Activated naive CD8-positive, alpha-beta T cell treated with anti-CD3 and anti-CD28 coated beads for 36 hours (primary cell): ENCODE measurements around the gene AGTR1. TPM values are rescaled to one million over a fixed set of nuclear protein-coding genes. Genes with fewer than 3 reads are reported as not detected.
"Not testable (repeated sequence)": the region's sequence is repeated elsewhere in the genome, so short reads cannot be mapped to it uniquely, and the experiment has no call there.

Experiments used
- DNase-seq: peaks from one replicate; pipeline ENCODE4 v3.0.0; 2021
- H3K27ac Mint-ChIP-seq: one replicate; pipeline ENCODE4 v1.8.0; 2022; ENCODE audit warnings: mild to moderate bottlenecking, moderate library complexity, mixed read lengths
- H3K27me3 Mint-ChIP-seq: one replicate; pipeline ENCODE4 v1.8.0; 2022; ENCODE audit warnings: mild to moderate bottlenecking, mixed read lengths
- H3K36me3 Mint-ChIP-seq: one replicate; pipeline ENCODE4 v1.8.0; 2021; ENCODE audit warnings: mild to moderate bottlenecking, mixed read lengths
- H3K4me1 Mint-ChIP-seq: one replicate; pipeline ENCODE4 v1.8.0; 2021; ENCODE audit warnings: mixed read lengths
- H3K4me3 Mint-ChIP-seq: one replicate; pipeline ENCODE4 v1.8.0; 2022; ENCODE audit warnings: mild to moderate bottlenecking, moderate library complexity, mixed read lengths
- H3K9me3 Mint-ChIP-seq: one replicate; pipeline ENCODE4 v1.8.0; 2022; ENCODE audit warnings: mixed read lengths
- total RNA-seq, 2 experiments: library from RNA; stranded (reverse); gene quantifications; one replicate each; pipeline ENCODE4 v1.2.3, GENCODE V29; 2021

AGTR1 gene
- total RNA-seq, 2 experiments from 2014 or later, result not detected

GRCh38 chr3:148737104-148737530 is 39.4 kb downstream of the AGTR1 start:
- Mint-ChIP-seq H3K4me3 (no peak overlapping the region), H3K27me3 (no peaks in the 10 kb centered on the region), H3K36me3 (no peaks in the 10 kb centered on the region), H3K9me3 (no peaks in the 10 kb centered on the region), H3K27ac (no peak overlapping the region), H3K4me1 (no peaks in the 10 kb centered on the region)
- DNase-seq, result no peak

- Mint-ChIP-seq H3K27me3 (no peaks in the 10 kb centered on the region), H3K27ac (no peak overlapping the region), H3K9me3 (no peaks in the 10 kb centered on the region), H3K4me3 (no peak overlapping the region), H3K36me3 (no peaks in the 10 kb centered on the region), H3K4me1 (no peaks in the 10 kb centered on the region)
- no peak for DNase-seq
These were observed 42.0 kb downstream of the AGTR1 start for GRCh38 chr3:148739720-148740119.

GRCh38 chr3:148740291-148740690 is 42.6 kb downstream of the AGTR1 start:
- no peak for DNase-seq
- Mint-ChIP-seq H3K27ac (no peak overlapping the region), H3K4me1 (no peaks in the 10 kb centered on the region), H3K27me3 (no peaks in the 10 kb centered on the region), H3K4me3 (no peak overlapping the region), H3K9me3 (no peaks in the 10 kb centered on the region), H3K36me3 (no peaks in the 10 kb centered on the region)

- no peak overlapping the region for H3K27ac Mint-ChIP-seq
- no peaks in the 10 kb centered on the region for H3K36me3 Mint-ChIP-seq
- H3K4me1 Mint-ChIP-seq, result no peaks in the 10 kb centered on the region
- H3K4me3 Mint-ChIP-seq, result no peak overlapping the region
- H3K27me3 Mint-ChIP-seq, result no peaks in the 10 kb centered on the region
- no peaks in the 10 kb centered on the region for H3K9me3 Mint-ChIP-seq
- DNase-seq, result no peak
These were observed 43.5 kb downstream of the AGTR1 start for GRCh38 chr3:148741219-148741618.

- Mint-ChIP-seq H3K27ac (no peak overlapping the region), H3K4me1 (no peaks in the 10 kb centered on the region), H3K9me3 (no peaks in the 10 kb centered on the region), H3K4me3 (no peak overlapping the region), H3K36me3 (no peaks in the 10 kb centered on the region), H3K27me3 (no peaks in the 10 kb centered on the region)
- DNase-seq, result no peak
These were observed 44.4 kb downstream of the AGTR1 start for GRCh38 chr3:148742118-148742517.

GRCh38 chr3:148746053-148746452 is 48.4 kb downstream of the AGTR1 start:
- Mint-ChIP-seq H3K36me3 (no peaks in the 10 kb centered on the region), H3K27ac (no peak overlapping the region), H3K4me1 (no peaks in the 10 kb centered on the region), H3K9me3 (no peaks in the 10 kb centered on the region), H3K27me3 (no peaks in the 10 kb centered on the region), H3K4me3 (no peak overlapping the region)
- DNase-seq, result no peak

GRCh38 chr3:148748283-148748682 is 50.6 kb downstream of the AGTR1 start:
- Mint-ChIP-seq H3K27ac (no peak overlapping the region), H3K36me3 (no peaks in the 10 kb centered on the region), H3K4me1 (no peaks in the 10 kb centered on the region), H3K4me3 (no peak overlapping the region), H3K27me3 (no peaks in the 10 kb centered on the region), H3K9me3 (no peaks in the 10 kb centered on the region)
- DNase-seq, result no peak

GRCh38 chr3:148750296-148750695 is 52.6 kb downstream of the AGTR1 start:
- no peaks in the 10 kb centered on the region for H3K9me3 Mint-ChIP-seq
- H3K36me3 Mint-ChIP-seq, result no peaks in the 10 kb centered on the region

GRCh38 chr3:148751461-148751860 is 53.8 kb downstream of the AGTR1 start:
- H3K36me3 Mint-ChIP-seq, result no peaks in the 10 kb centered on the region
- no peaks in the 10 kb centered on the region for H3K27me3 Mint-ChIP-seq

More at GRCh38 chr3:148750296-148750695, 52.6 kb downstream of the AGTR1 start:
- DNase-seq, result no peak
- Mint-ChIP-seq H3K27ac (no peak overlapping the region), H3K4me1 (no peaks in the 10 kb centered on the region), H3K4me3 (no peak overlapping the region), H3K27me3 (no peaks in the 10 kb centered on the region)

GRCh38 chr3:148753385-148753784 is 55.7 kb downstream of the AGTR1 start:
- H3K4me3 Mint-ChIP-seq, H3K9me3 Mint-ChIP-seq, H3K36me3 Mint-ChIP-seq, DNase-seq, H3K27ac Mint-ChIP-seq, H3K27me3 Mint-ChIP-seq, H3K4me1 Mint-ChIP-seq: not testable (repeated sequence)

More at GRCh38 chr3:148751461-148751860, 53.8 kb downstream of the AGTR1 start:
- H3K9me3 Mint-ChIP-seq, result no peaks in the 10 kb centered on the region
- H3K4me1 Mint-ChIP-seq, result no peaks in the 10 kb centered on the region
- H3K4me3 Mint-ChIP-seq, result no peak overlapping the region
- H3K27ac Mint-ChIP-seq, result no peak overlapping the region
- no peak for DNase-seq

GRCh38 chr3:148755570-148755969 is 57.9 kb downstream of the AGTR1 start:
- no peaks in the 10 kb centered on the region for H3K36me3 Mint-ChIP-seq
- no peak overlapping the region for H3K4me3 Mint-ChIP-seq
- H3K27ac Mint-ChIP-seq, result no peak overlapping the region
- H3K4me1 Mint-ChIP-seq, result no peaks in the 10 kb centered on the region
- H3K9me3 Mint-ChIP-seq, result no peaks in the 10 kb centered on the region
- no peaks in the 10 kb centered on the region for H3K27me3 Mint-ChIP-seq
- DNase-seq, result no peak

GRCh38 chr3:148756311-148756710 is 58.6 kb downstream of the AGTR1 start:
- Mint-ChIP-seq H3K27ac (no peak overlapping the region), H3K27me3 (no peaks in the 10 kb centered on the region), H3K4me3 (no peak overlapping the region), H3K36me3 (no peaks in the 10 kb centered on the region), H3K9me3 (no peaks in the 10 kb centered on the region), H3K4me1 (no peaks in the 10 kb centered on the region)
- no peak for DNase-seq

- no peaks in the 10 kb centered on the region for H3K9me3 Mint-ChIP-seq
- no peaks in the 10 kb centered on the region for H3K27me3 Mint-ChIP-seq
- H3K27ac Mint-ChIP-seq, result no peak overlapping the region
- no peak for DNase-seq
- H3K4me3 Mint-ChIP-seq, result no peak overlapping the region
- no peaks in the 10 kb centered on the region for H3K4me1 Mint-ChIP-seq
- no peaks in the 10 kb centered on the region for H3K36me3 Mint-ChIP-seq
These were observed 59.8 kb downstream of the AGTR1 start for GRCh38 chr3:148757238-148758215.

GRCh38 chr3:148758303-148758884 is 60.7 kb downstream of the AGTR1 start:
- Mint-ChIP-seq H3K36me3 (no peaks in the 10 kb centered on the region), H3K4me1 (no peaks in the 10 kb centered on the region), H3K27me3 (no peaks in the 10 kb centered on the region), H3K9me3 (no peaks in the 10 kb centered on the region), H3K27ac (no peak overlapping the region), H3K4me3 (no peak overlapping the region)
- DNase-seq, result no peak

GRCh38 chr3:148759430-148759829 is 61.7 kb downstream of the AGTR1 start:
- Mint-ChIP-seq H3K9me3 (no peaks in the 10 kb centered on the region), H3K36me3 (no peaks in the 10 kb centered on the region), H3K27me3 (no peaks in the 10 kb centered on the region), H3K27ac (no peak overlapping the region), H3K4me3 (no peak overlapping the region), H3K4me1 (no peaks in the 10 kb centered on the region)
- DNase-seq, result no peak
